ENCODE results near the gene ADAM33. TPM values are rescaled to one million over a fixed set of nuclear protein-coding genes. Genes with fewer than 3 reads are reported as not detected.

ADAM33 gene
- total RNA-seq, 1 experiment from 2014 or later: not detected

- CTCF ChIA-PET: interaction anchor here (0.6 to 4.2 kb wide), 3 partner anchors 17 to 1000 kb away, joined by 3 to 22 read pairs (median 3); no protein-coding TSS in a partner anchor
- no TSS peak for BruUV-seq (replicated peaks)
- H3K36me3 Mint-ChIP-seq (ENCODE audit: insufficient read depth, unreplicated experiment): no peaks in the 10 kb centered on the region
- DNase-seq (ENCODE audit: unreplicated experiment): no peak
- TF ChIP-seq CTCF (IDR thresholded peaks at IDR 0.05; ENCODE audit: unreplicated experiment): no peak
- no peaks in the 10 kb centered on the region for H3K9me3 Mint-ChIP-seq (ENCODE audit: unreplicated experiment)
- H3K4me3 Mint-ChIP-seq (ENCODE audit: unreplicated experiment): no peak overlapping the region
- intact Hi-C loops (cut with micrococcal nuclease): no loop called here
- H3K4me1 Mint-ChIP-seq (ENCODE audit: insufficient read depth, unreplicated experiment): no peaks in the 10 kb centered on the region
- no peak overlapping the region for H3K27ac Mint-ChIP-seq (ENCODE audit: low read depth, unreplicated experiment)
- H3K27me3 Mint-ChIP-seq (ENCODE audit: insufficient read depth, unreplicated experiment): no peaks in the 10 kb centered on the region
- POLR2A ChIA-PET: no interaction called here
These were observed 11.6 kb upstream of the ADAM33 start for GRCh38 chr20:3693376-3693775.

- H3K27ac Mint-ChIP-seq (ENCODE audit: low read depth, unreplicated experiment): no peak overlapping the region
- no peaks in the 10 kb centered on the region for H3K36me3 Mint-ChIP-seq (ENCODE audit: insufficient read depth, unreplicated experiment)
- CTCF ChIA-PET: interaction anchor here (0.5 to 4.2 kb wide), 7 partner anchors 15 to 999 kb away, joined by 3 to 22 read pairs (median 4); no protein-coding TSS in a partner anchor
- H3K27me3 Mint-ChIP-seq (ENCODE audit: insufficient read depth, unreplicated experiment): no peaks in the 10 kb centered on the region
- no TSS peak for BruUV-seq (replicated peaks)
- no peak for DNase-seq (ENCODE audit: unreplicated experiment)
- TF ChIP-seq CTCF (IDR thresholded peaks at IDR 0.05; ENCODE audit: unreplicated experiment): no peak
- H3K9me3 Mint-ChIP-seq (ENCODE audit: unreplicated experiment): no peaks in the 10 kb centered on the region
- intact Hi-C loops (cut with micrococcal nuclease): no loop called here
- peaks cover 2% of the 10 kb centered on the region for H3K4me1 Mint-ChIP-seq (ENCODE audit: insufficient read depth, unreplicated experiment)
- POLR2A ChIA-PET: no interaction called here
- no peak overlapping the region for H3K4me3 Mint-ChIP-seq (ENCODE audit: unreplicated experiment)
These were observed 11.0 kb upstream of the ADAM33 start for GRCh38 chr20:3692706-3693294.

- no peaks in the 10 kb centered on the region for H3K9me3 Mint-ChIP-seq (ENCODE audit: unreplicated experiment)
- no peak overlapping the region for H3K4me3 Mint-ChIP-seq (ENCODE audit: unreplicated experiment)
- H3K27me3 Mint-ChIP-seq (ENCODE audit: insufficient read depth, unreplicated experiment): no peaks in the 10 kb centered on the region
- no peak for DNase-seq (ENCODE audit: unreplicated experiment)
- no peak for TF ChIP-seq CTCF (IDR thresholded peaks at IDR 0.05; ENCODE audit: unreplicated experiment)
- intact Hi-C loops (cut with micrococcal nuclease): no loop called here
- H3K4me1 Mint-ChIP-seq (ENCODE audit: insufficient read depth, unreplicated experiment): peaks cover 9% of the 10 kb centered on the region
- BruUV-seq (replicated peaks): no TSS peak
- POLR2A ChIA-PET: no interaction called here
- no peaks in the 10 kb centered on the region for H3K36me3 Mint-ChIP-seq (ENCODE audit: insufficient read depth, unreplicated experiment)
- CTCF ChIA-PET: interaction anchor here (0.6 to 4.2 kb wide), 5 partner anchors 15 to 172 kb away, joined by 3 to 22 read pairs (median 6); no protein-coding TSS in a partner anchor
- H3K27ac Mint-ChIP-seq (ENCODE audit: low read depth, unreplicated experiment): no peak overlapping the region
These were observed 10.1 kb upstream of the ADAM33 start for GRCh38 chr20:3691897-3692296.

GRCh38 chr20:3691306-3691705 lies 9.5 kb upstream of the ADAM33 start:
- DNase-seq (ENCODE audit: unreplicated experiment): no peak
- no peak overlapping the region for H3K4me3 Mint-ChIP-seq (ENCODE audit: unreplicated experiment)
- BruUV-seq (replicated peaks): no TSS peak
- no peak for TF ChIP-seq CTCF (IDR thresholded peaks at IDR 0.05; ENCODE audit: unreplicated experiment)
- ChIA-PET POLR2A (no interaction called here), CTCF (interaction anchor here (0.6 to 4.2 kb wide), 5 partner anchors 14 to 173 kb away, joined by 3 to 22 read pairs (median 4); no protein-coding TSS in a partner anchor)
- intact Hi-C loops (cut with micrococcal nuclease): no loop called here
- H3K27ac Mint-ChIP-seq (ENCODE audit: low read depth, unreplicated experiment): no peak overlapping the region
- no peaks in the 10 kb centered on the region for H3K27me3 Mint-ChIP-seq (ENCODE audit: insufficient read depth, unreplicated experiment)
- peaks cover 15% of the 10 kb centered on the region for H3K4me1 Mint-ChIP-seq (ENCODE audit: insufficient read depth, unreplicated experiment)
- H3K9me3 Mint-ChIP-seq (ENCODE audit: unreplicated experiment): no peaks in the 10 kb centered on the region
- H3K36me3 Mint-ChIP-seq (ENCODE audit: insufficient read depth, unreplicated experiment): no peaks in the 10 kb centered on the region

All from MCF 10A (cell line).